HG02870 (cell line): ENCODE results near the gene RERG.

Source experiments
- ATAC-seq: cut with Tn5 transposase; IDR thresholded peaks from one replicate; pipeline ENCODE4 v1.9.1; 2021; ENCODE audit warnings: mild to moderate bottlenecking, moderate library complexity; ENCODE audit not compliant: unreplicated experiment

Gene RERG

GRCh38 chr12:15192720-15193119 is 28.5 kb downstream of the RERG start:
- no peak for ATAC-seq

GRCh38 chr12:15188127-15188526 is 33.1 kb downstream of the RERG start:
- no peak for ATAC-seq

- no peak for ATAC-seq
Observed at GRCh38 chr12:15186597-15186996, 34.6 kb downstream of the RERG start.

- no peak for ATAC-seq
Observed at GRCh38 chr12:15184484-15184883, 36.7 kb downstream of the RERG start.

GRCh38 chr12:15183821-15184220 is 37.4 kb downstream of the RERG start:
- no peak for ATAC-seq

GRCh38 chr12:15181017-15181683 is 40.1 kb downstream of the RERG start:
- ATAC-seq, result no peak

- ATAC-seq, result no peak
Observed at GRCh38 chr12:15180325-15180724, 40.9 kb downstream of the RERG start.

- no peak for ATAC-seq
Observed at GRCh38 chr12:15179672-15180071, 41.5 kb downstream of the RERG start.

GRCh38 chr12:15173142-15173541 is 48.1 kb downstream of the RERG start:
- ATAC-seq, result no peak

GRCh38 chr12:15172060-15172822 is 49.0 kb downstream of the RERG start:
- ATAC-seq, result no peak

GRCh38 chr12:15171012-15171655 is 50.1 kb downstream of the RERG start:
- no peak for ATAC-seq

GRCh38 chr12:15168026-15168678 is 53.1 kb downstream of the RERG start:
- ATAC-seq, result no peak

GRCh38 chr12:15165012-15165659 is 56.1 kb downstream of the RERG start:
- ATAC-seq, result no peak

GRCh38 chr12:15163030-15163976 is 57.9 kb downstream of the RERG start:
- ATAC-seq, result no peak

GRCh38 chr12:15158083-15158482 is 63.1 kb downstream of the RERG start:
- ATAC-seq, result no peak

- ATAC-seq, result no peak
Observed at GRCh38 chr12:15157269-15157671, 63.9 kb downstream of the RERG start.

GRCh38 chr12:15155271-15155670 is 65.9 kb downstream of the RERG start:
- no peak for ATAC-seq

GRCh38 chr12:15154103-15154502 is 67.1 kb downstream of the RERG start:
- ATAC-seq, result no peak

- ATAC-seq, result no peak
Observed at GRCh38 chr12:15152868-15153267, 68.3 kb downstream of the RERG start.

- no peak for ATAC-seq
Observed at GRCh38 chr12:15152456-15152855, 68.8 kb downstream of the RERG start.
